Spleen (tissue), 11 donors: ENCODE results near the gene KCTD13. TPM values are rescaled to one million over a fixed set of nuclear protein-coding genes. Genes with fewer than 3 reads are reported as not detected.
A peak's percentile ranks its signal among the peaks of the same experiment; 100 is the strongest.

ENCODE experiments used
- DNase-seq: peaks from one replicate; pipeline ENCODE4 v3.0.0-alpha.2; 2020
- H3K27ac ChIP-seq, 8 donors: fragments of 200-600 bp; sonication (generic) in 7 of 8; 1 replicate in 4 of 8; 2 replicates in 4 of 8; pipeline versions ENCODE4 v1.5.0 to v1.8.0; 2016 to 2021; ENCODE audit warnings: inconsistent platforms in 4 of 8, mild to moderate bottlenecking in 4 of 8, moderate library complexity in 1 of 8
- H3K27me3 ChIP-seq, 7 donors: fragments of 200-600 bp; sonication (generic) in 6 of 7; replicated peaks in 1 of 7; 1 replicate in 4 of 7; 2 replicates in 3 of 7; pipeline versions ENCODE4 v1.5.0 to v1.8.0; 2016 to 2021; ENCODE audit warnings: inconsistent platforms in 3 of 7, mild to moderate bottlenecking in 1 of 7
- H3K36me3 ChIP-seq, 6 donors: fragments of 200-600 bp; sonication (generic) in 5 of 6; 1 replicate in 4 of 6; 2 replicates in 2 of 6; pipeline versions ENCODE4 v1.5.0 to v1.8.0; 2016 to 2021; ENCODE audit warnings: inconsistent platforms in 2 of 6
- H3K4me1 ChIP-seq, 6 donors: fragments of 200-600 bp; sonication (generic) in 5 of 6; 1 replicate in 3 of 6; 2 replicates in 3 of 6; pipeline versions ENCODE4 v1.5.0 to v1.8.0; 2016 to 2021; ENCODE audit warnings: inconsistent platforms in 3 of 6
- H3K4me3 ChIP-seq, 8 donors: fragments of 200-600 bp; sonication (generic) in 7 of 8; 1 replicate in 4 of 8; 2 replicates in 4 of 8; pipeline versions ENCODE4 v1.5.0 to v1.8.0; 2016 to 2021; ENCODE audit warnings: inconsistent platforms in 4 of 8, mild to moderate bottlenecking in 4 of 8, moderate library complexity in 2 of 8
- H3K9me3 ChIP-seq, 8 donors: fragments of 200-600 bp; sonication (generic) in 7 of 8; 1 replicate in 4 of 8; 2 replicates in 4 of 8; pipeline versions ENCODE4 v1.5.0 to v1.8.0; 2016 to 2021; ENCODE audit warnings: inconsistent platforms in 4 of 8
- POLR2A ChIP-seq, 3 donors: fragments of 450-650 bp; IDR thresholded peaks; one replicate each; pipeline ENCODE4 v1.5.1; 2017; ENCODE audit warnings: antibody characterized with exemption in 3 of 3, mild to moderate bottlenecking in 1 of 3
- POLR2AphosphoS5 ChIP-seq, 3 donors: sonication (generic); formaldehyde crosslinking; IDR thresholded peaks; one replicate each; pipeline ENCODE4 v1.5.1; 2017; ENCODE audit warnings: antibody characterized with exemption in 3 of 3
- WGBS, 5 donors: extraction: QIAGEN DNeasy Blood & Tissue Kit in 3 of 5; methylation state at CpG; one replicate each; pipeline versions ENCODE4 v1.1.5 to v1.1.7; 2013 to 2018; 5-methylcytosine and 5-hydroxymethylcytosine counted together
- intact Hi-C: fragments of 100-400 bp; cut with DNase I; formaldehyde crosslinking; loops from one replicate; pipeline ENCODE4 v1.15.0; 2023; ENCODE audit warnings: low total_unique reads
- polyA plus RNA-seq, 3 donors: library from polyadenylated mRNA; stranded (reverse); fragments of 200-250 nt; gene quantifications; one replicate each; pipeline ENCODE4 v1.2.1, GENCODE V29; 2013
- total RNA-seq, 7 donors: library from RNA; depleted of rRNA in 3 of 7; stranded (reverse); fragments of >200 nt in 3 of 7; fragmentation: NEBNext Ultra II Directional in 4 of 7; extraction: Animal tissue kit (Norgen Biotek cat#: 25700) in 4 of 7; gene quantifications; one replicate each; pipeline versions ENCODE4 v1.1.0 to v1.2.1, GENCODE V29; 2016 to 2021
- TF ChIP-seq, protein P1 (sequence below), 11 experiments: fragments of 200-600 bp in 7 of 11; fragments of 450-650 bp in 4 of 11; sonication (generic) in 4 of 11; IDR thresholded peaks in 8 of 11; conservative IDR thresholded peaks in 3 of 11; 1 replicate in 7 of 11; 2 replicates in 4 of 11; pipeline versions ENCODE4 v1.4.0 to v1.8.0; 2016 to 2021; ENCODE audit warnings: antibody characterized with exemption in 11 of 11, inconsistent platforms in 4 of 11, mild to moderate bottlenecking in 1 of 11
- donor health status: healthy with polysubstance abuse.
- donor health status: DM: no; HTN: no; CAD: no; lungs with moderate emphysema.
- donor health status: DM: no; HTN: no; CAD: no.
- donor health status: Bipolar disorder and iron deficiency.
- donor health status: healthy.
- donor health status: DM: no; HTN: no; CAD: no.
- donor health status: DM: yes; HTN: yes; CAD: no.

Gene KCTD13
- total and polyA plus RNA-seq, 10 donors: 11.2 to 59.3 (median 27.8) TPM

DNA sequence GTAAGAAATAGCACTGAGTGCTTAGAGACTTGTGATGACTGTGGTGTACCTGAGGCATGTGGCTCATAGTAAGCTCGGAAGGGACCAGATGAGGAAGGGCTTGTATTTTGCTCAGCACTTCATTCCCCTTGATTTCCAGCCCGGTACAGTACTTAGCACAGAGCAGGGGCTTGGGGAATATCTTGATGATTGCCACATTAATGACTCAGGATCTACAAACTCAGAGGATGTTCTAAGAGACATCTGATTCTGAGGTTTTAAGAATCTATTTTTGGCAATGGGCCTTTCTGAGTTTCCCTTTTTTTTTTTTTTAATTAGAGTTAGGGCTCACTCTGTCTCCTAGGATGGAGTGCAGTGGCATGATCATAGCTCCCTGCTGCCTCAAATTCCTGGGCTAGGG lies 16.6 kb downstream of the KCTD13 start:
- TF ChIP-seq POLR2A (IDR thresholded peaks at IDR 0.05) (no peak), POLR2AphosphoS5 (IDR thresholded peaks at IDR 0.05) (no peak)
- TF ChIP-seq, protein P1, sequence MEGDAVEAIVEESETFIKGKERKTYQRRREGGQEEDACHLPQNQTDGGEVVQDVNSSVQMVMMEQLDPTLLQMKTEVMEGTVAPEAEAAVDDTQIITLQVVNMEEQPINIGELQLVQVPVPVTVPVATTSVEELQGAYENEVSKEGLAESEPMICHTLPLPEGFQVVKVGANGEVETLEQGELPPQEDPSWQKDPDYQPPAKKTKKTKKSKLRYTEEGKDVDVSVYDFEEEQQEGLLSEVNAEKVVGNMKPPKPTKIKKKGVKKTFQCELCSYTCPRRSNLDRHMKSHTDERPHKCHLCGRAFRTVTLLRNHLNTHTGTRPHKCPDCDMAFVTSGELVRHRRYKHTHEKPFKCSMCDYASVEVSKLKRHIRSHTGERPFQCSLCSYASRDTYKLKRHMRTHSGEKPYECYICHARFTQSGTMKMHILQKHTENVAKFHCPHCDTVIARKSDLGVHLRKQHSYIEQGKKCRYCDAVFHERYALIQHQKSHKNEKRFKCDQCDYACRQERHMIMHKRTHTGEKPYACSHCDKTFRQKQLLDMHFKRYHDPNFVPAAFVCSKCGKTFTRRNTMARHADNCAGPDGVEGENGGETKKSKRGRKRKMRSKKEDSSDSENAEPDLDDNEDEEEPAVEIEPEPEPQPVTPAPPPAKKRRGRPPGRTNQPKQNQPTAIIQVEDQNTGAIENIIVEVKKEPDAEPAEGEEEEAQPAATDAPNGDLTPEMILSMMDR (IDR thresholded peaks at IDR 0.05 in 8 of 11, conservative IDR thresholded peaks at IDR 0.05 in 3 of 11): no peak
- intact Hi-C loops: no loop called here
- 53 to 74% (median 64%) methylated on average over 2 of the region's 2 CpGs for WGBS, 5 donors

DNA sequence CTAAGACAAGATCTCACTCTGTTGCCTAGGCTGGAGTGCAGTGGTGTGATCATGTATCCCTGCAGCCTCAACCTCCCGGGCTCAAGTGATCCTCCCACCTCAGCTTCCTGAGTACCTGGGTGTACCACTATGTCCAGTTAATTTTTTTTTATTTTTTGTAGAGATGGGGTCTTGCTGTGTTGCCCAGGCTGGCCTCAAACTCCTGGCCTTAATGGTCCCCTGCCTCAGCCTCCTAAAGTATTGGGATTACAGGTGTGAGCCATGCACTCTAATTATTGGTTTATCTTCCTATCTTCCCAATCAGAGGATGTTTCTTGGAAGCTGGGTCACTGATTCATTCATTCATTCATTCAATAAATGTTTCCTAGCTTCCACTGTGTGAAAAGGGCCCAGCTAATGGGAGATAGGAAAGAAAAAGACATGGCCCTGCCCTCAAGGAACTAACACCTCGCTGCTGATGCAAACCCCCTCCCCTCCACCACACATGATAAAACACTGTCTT lies 17.3 kb downstream of the KCTD13 start:
- no peaks in the 10 kb centered on the region for H3K9me3 ChIP-seq
- intact Hi-C loops: no loop called here
- no peak overlapping the region for H3K27ac ChIP-seq
- TF ChIP-seq, protein P1 (IDR thresholded peaks at IDR 0.05 in 8 of 11, conservative IDR thresholded peaks at IDR 0.05 in 3 of 11): no peak
- no peak overlapping the region for H3K4me3 ChIP-seq
- WGBS, 5 donors: 82 to 92% (median 86%) methylated on average over 2 of the region's 2 CpGs
- no peak for DNase-seq
- no peaks in the 10 kb centered on the region for H3K4me1 ChIP-seq
- H3K27me3 ChIP-seq: no peaks in the 10 kb centered on the region
- H3K36me3 ChIP-seq: peaks cover 0 to 41% (median 6%) of the 10 kb centered on the region in 6 donors

More for the DNA sequence above, 16.6 kb downstream of the KCTD13 start:
- no peaks in the 10 kb centered on the region for H3K4me1 ChIP-seq
- no peaks in the 10 kb centered on the region for H3K9me3 ChIP-seq
- no peak for DNase-seq
- no peaks in the 10 kb centered on the region for H3K27me3 ChIP-seq
- no peak overlapping the region for H3K27ac ChIP-seq
- H3K4me3 ChIP-seq: no peak overlapping the region
- peaks cover 0 to 47% (median 8%) of the 10 kb centered on the region in 6 donors for H3K36me3 ChIP-seq

DNA sequence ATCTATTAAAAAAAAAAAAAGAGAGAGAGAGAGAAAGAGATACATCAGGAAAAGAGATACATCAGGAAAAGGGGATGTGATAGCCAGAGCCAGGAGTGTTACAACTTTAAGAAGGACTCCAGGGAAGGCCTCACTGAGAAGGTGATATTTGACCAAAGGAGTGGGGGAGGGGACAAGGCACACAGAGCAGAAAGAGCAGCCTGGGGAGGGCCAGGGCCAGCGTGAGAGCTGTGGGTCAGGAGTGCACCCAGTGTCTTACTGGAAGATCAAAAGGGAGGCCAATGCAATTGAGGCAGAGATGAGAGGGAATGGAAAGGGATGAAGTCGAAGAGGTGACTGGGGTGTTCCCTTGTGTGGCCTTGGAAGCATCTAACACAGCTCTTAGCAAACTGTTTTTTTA lies 18.1 kb downstream of the KCTD13 start:
- H3K27ac ChIP-seq: no peak overlapping the region
- no peaks in the 10 kb centered on the region for H3K27me3 ChIP-seq
- TF ChIP-seq POLR2A (IDR thresholded peaks at IDR 0.05) (no peak), POLR2AphosphoS5 (IDR thresholded peaks at IDR 0.05) (no peak)
- TF ChIP-seq, protein P1 (IDR thresholded peaks at IDR 0.05 in 8 of 11, conservative IDR thresholded peaks at IDR 0.05 in 3 of 11): no peak
- peaks cover 0 to 33% (median 3%) of the 10 kb centered on the region in 6 donors for H3K36me3 ChIP-seq
- intact Hi-C loops: no loop called here
- DNase-seq: peak; percentile 6
- H3K4me1 ChIP-seq: no peaks in the 10 kb centered on the region
- 78 to 88% (median 86%) methylated on average over 2 of the region's 2 CpGs for WGBS, 5 donors
- H3K9me3 ChIP-seq: no peaks in the 10 kb centered on the region
- no peak overlapping the region for H3K4me3 ChIP-seq

DNA sequence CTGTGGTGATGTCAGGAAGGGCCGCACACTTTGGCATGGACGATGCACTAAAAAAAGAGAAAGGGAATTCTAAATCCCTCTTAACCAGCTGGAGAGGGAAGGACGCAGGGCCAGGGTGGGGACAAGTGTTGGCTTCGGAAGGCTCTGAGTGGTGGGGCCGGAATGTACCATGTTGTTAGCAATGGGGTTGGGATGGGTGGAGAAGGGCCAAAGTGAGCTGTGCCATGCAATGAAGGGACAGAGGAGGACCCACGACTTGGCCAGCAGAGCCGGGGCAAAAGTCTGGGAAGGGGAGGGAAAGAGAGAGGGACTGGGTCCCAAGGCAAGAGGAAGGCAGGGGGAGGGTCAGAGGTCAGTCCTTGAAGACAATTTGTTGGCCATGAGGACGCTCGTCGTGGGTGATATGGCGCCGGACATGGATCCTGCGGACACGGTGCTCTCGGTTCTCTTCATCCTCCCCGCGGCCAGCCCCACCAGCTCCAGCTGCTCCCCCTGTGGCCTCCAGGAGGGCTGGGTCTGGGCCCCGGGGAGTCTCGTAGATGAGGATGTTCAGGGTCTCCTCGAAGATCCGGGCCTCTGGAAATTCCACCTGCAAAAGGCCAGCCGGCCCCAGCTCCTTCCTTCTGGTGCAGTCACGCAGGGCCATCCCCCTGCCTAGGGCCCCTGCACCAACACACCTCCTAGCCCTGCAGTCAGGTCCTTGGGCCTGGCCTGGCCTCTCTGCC lies 19.3 kb downstream of the KCTD13 start:
- intact Hi-C loops: no loop called here

More for the DNA sequence above, 19.3 kb downstream of the KCTD13 start:
- peak; percentile 38 for DNase-seq
- peaks cover 0 to 2% (median 0%) of the 10 kb centered on the region in 7 donors for H3K27me3 ChIP-seq
- H3K9me3 ChIP-seq: no peaks in the 10 kb centered on the region
- no peak overlapping the region for H3K27ac ChIP-seq
- WGBS, 5 donors: 86 to 92% (median 90%) methylated on average over 22 to 23 of the region's 23 CpGs
- TF ChIP-seq, protein P1 (IDR thresholded peaks at IDR 0.05 in 8 of 11, conservative IDR thresholded peaks at IDR 0.05 in 3 of 11): no peak
- TF ChIP-seq POLR2A (IDR thresholded peaks at IDR 0.05) (no peak), POLR2AphosphoS5 (IDR thresholded peaks at IDR 0.05) (peak; percentile 14 to 49 (median 18))
- H3K4me3 ChIP-seq: no peak overlapping the region
- H3K4me1 ChIP-seq: no peaks in the 10 kb centered on the region
- H3K36me3 ChIP-seq: peaks cover 0 to 27% (median 3%) of the 10 kb centered on the region in 6 donors
